Body of pancreas (tissue), 4 donors: ENCODE results near the gene SNX19. TPM values are rescaled to one million over a fixed set of nuclear protein-coding genes. Genes with fewer than 3 reads are reported as not detected.

Experiments
- ATAC-seq: fragments of 150-250 bp; one replicate; pipeline ENCODE4 v1.9.1; 2016
- DNase-seq, 4 donors: peaks; one replicate each; pipeline ENCODE4 v3.0.0-alpha.2; 2019
- H3K27ac ChIP-seq, 4 donors: fragments of 200-600 bp; sonication (generic); 1 replicate in 3 of 4; 2 replicates in 1 of 4; pipeline versions ENCODE4 v1.5.1 to v1.6.1; 2016 to 2019; ENCODE audit warnings: mild to moderate bottlenecking in 1 of 4, mixed read lengths in 1 of 4, moderate library complexity in 1 of 4
- H3K27me3 ChIP-seq, 2 donors: fragments of 200-600 bp; sonication (generic); one replicate each; pipeline ENCODE4 v1.6.0; 2016; ENCODE audit warnings: mild to moderate bottlenecking in 1 of 2
- H3K36me3 ChIP-seq, 2 donors: fragments of 200-600 bp; sonication (generic); replicated peaks in 1 of 2; 2 replicates each; pipeline ENCODE4 v1.5.1; 2016; ENCODE audit warnings: low read depth in 2 of 2; ENCODE audit not compliant: insufficient read depth in 1 of 2
- H3K4me1 ChIP-seq: fragments of 200-600 bp; sonication (generic); one replicate; pipeline ENCODE4 v1.6.0; 2016
- H3K4me3 ChIP-seq, 2 donors: fragments of 200-600 bp; sonication (generic); 1 replicate in 1 of 2; 2 replicates in 1 of 2; pipeline ENCODE4 v1.5.1; 2016 to 2019
- H3K9me3 ChIP-seq, 3 donors: fragments of 200-600 bp; sonication (generic); 1 replicate in 2 of 3; 2 replicates in 1 of 3; pipeline ENCODE4 v1.5.1; 2016
- POLR2A ChIP-seq, 3 donors: fragments of 450-650 bp; IDR thresholded peaks; one replicate each; pipeline ENCODE4 v1.6.1; 2016; ENCODE audit warnings: antibody characterized with exemption in 3 of 3, mild to moderate bottlenecking in 2 of 3
- WGBS, 2 donors: methylation state at CpG; one replicate each; pipeline ENCODE4 v1.1.5; 2017; 5-methylcytosine and 5-hydroxymethylcytosine counted together
- intact Hi-C: fragments of 100-400 bp; cut with DNase I; formaldehyde crosslinking; loops from one replicate; pipeline ENCODE4 v1.15.1; 2023
- total RNA-seq, 2 donors: library from RNA; depleted of rRNA; stranded (reverse); fragments of >200 nt; gene quantifications; one replicate each; pipeline ENCODE4 v1.1.0, GENCODE V29; 2016
- TF ChIP-seq, protein P1 (sequence below), 7 experiments: fragments of 450-650 bp in 4 of 7; fragments of 200-600 bp in 3 of 7; sonication (generic) in 3 of 7; IDR thresholded peaks; one replicate each; pipeline ENCODE4 v1.5.1; 2016 to 2019; ENCODE audit warnings: antibody characterized with exemption in 7 of 7

The SNX19 gene
- total RNA-seq, 2 donors from 2014 or later, result 58.4 to 245 TPM

DNA sequence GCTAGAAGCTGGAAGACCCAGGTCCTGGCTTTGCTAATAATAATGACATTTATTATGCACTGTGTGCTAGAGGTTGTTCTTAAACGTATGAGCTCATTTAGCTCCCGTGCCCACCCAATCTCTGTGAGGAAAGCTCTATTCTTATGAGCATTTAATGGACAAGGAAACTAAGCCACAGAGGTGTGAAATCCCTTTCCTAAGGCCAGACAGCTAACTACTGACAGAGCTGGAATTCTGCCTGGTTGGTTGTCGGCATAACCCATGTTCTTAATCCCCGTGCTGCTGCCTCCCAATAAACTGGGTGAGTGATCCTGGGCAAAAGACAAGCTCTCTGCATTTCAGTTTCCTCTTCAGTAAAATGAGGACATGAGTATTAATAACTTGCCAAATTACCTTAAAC, 49.4 kb downstream of the SNX19 start:
- Histone ChIP-seq H3K9me3 (no peaks in the 10 kb centered on the region), H3K36me3 (peaks cover 0 to 7% of the 10 kb centered on the region in 2 donors), H3K27me3 (no peaks in the 10 kb centered on the region), H3K4me1 (no peaks in the 10 kb centered on the region), H3K4me3 (no peak overlapping the region), H3K27ac (no peak overlapping the region)
- TF ChIP-seq, protein P1, sequence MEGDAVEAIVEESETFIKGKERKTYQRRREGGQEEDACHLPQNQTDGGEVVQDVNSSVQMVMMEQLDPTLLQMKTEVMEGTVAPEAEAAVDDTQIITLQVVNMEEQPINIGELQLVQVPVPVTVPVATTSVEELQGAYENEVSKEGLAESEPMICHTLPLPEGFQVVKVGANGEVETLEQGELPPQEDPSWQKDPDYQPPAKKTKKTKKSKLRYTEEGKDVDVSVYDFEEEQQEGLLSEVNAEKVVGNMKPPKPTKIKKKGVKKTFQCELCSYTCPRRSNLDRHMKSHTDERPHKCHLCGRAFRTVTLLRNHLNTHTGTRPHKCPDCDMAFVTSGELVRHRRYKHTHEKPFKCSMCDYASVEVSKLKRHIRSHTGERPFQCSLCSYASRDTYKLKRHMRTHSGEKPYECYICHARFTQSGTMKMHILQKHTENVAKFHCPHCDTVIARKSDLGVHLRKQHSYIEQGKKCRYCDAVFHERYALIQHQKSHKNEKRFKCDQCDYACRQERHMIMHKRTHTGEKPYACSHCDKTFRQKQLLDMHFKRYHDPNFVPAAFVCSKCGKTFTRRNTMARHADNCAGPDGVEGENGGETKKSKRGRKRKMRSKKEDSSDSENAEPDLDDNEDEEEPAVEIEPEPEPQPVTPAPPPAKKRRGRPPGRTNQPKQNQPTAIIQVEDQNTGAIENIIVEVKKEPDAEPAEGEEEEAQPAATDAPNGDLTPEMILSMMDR (IDR thresholded peaks at IDR 0.05), result no peak
- no peak for TF ChIP-seq POLR2A (IDR thresholded peaks at IDR 0.05)
- DNase-seq, result no peak
- WGBS, 2 donors, result 78 to 86% methylated on average over 4 of the region's 4 CpGs
- ATAC-seq, result no peak
- intact Hi-C loops, result no loop called here

GRCh38 chr11:130865774-130866114, 50.5 kb downstream of the SNX19 start:
- DNase-seq (no peak), ATAC-seq (no peak)
- Histone ChIP-seq H3K36me3 (no peaks in the 10 kb centered on the region), H3K4me3 (no peak overlapping the region), H3K27ac (no peak overlapping the region), H3K27me3 (no peaks in the 10 kb centered on the region), H3K4me1 (no peaks in the 10 kb centered on the region), H3K9me3 (no peaks in the 10 kb centered on the region)
- WGBS, 2 donors, result 78 to 80% methylated on average over 7 of the region's 7 CpGs
- intact Hi-C loops, result no loop called here
- TF ChIP-seq, protein P1 (IDR thresholded peaks at IDR 0.05), result no peak

GRCh38 chr11:130865091-130865773, 51.0 kb downstream of the SNX19 start:
- no peaks in the 10 kb centered on the region for H3K4me1 ChIP-seq
- no peaks in the 10 kb centered on the region for H3K9me3 ChIP-seq
- no peak for DNase-seq
- ATAC-seq, result no peak
- TF ChIP-seq, protein P1 (IDR thresholded peaks at IDR 0.05), result no peak
- no peak for TF ChIP-seq POLR2A (IDR thresholded peaks at IDR 0.05)
- intact Hi-C loops, result no loop called here
- H3K4me3 ChIP-seq, result no peak overlapping the region
- H3K27me3 ChIP-seq, result no peaks in the 10 kb centered on the region
- H3K27ac ChIP-seq, result no peak overlapping the region
- no peaks in the 10 kb centered on the region for H3K36me3 ChIP-seq
- WGBS, 2 donors, result 77 to 78% methylated on average over 11 of the region's 11 CpGs

DNA sequence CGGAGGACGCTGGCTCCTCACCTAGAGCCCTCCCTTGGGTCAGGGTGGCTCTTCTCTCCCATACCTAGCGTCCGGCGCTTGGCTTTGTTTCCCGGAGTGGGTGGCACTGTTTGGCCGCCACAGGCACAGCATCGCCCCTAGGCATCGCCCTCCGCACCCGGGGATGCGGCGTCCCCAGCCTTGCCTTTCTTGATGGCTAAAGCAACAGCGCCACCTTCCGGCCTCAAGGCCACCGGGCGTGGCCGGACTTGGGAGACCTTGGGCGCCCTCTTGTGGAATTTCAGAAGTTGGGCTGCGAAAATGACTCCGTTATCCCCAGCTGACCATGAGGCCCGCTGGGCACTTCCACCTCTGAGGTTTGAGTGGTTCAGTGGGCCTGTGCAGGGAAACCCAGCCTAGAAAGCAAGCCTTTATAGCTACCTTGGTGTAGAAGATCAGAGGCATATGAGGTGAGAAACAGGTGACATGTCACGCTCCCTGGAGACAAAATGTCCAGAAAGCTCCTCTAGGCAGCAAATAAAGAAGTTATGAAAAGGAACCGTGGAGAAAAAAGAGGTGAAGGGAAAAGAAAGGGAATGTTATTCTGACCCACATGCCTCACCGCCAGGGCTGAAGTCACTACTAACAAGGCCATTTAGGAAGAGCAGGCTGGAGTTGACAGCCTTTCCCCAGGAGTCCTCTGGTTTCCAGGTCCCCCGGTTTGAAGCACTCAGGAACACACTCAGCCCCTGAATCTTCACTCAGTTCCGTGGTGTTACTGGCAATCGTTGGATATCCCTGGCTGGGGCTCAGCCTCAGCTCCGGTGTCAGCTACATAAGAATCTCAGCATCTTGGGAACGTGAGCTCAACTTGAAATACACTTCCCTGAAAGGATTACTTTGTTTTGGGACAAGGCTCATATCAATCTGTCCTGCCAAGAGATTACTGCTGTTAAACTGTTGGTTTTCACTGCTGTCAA, 54.1 kb downstream of the SNX19 start:
- Histone ChIP-seq H3K4me1 (peaks cover 6% of the 10 kb centered on the region), H3K27me3 (no peaks in the 10 kb centered on the region), H3K36me3 (no peaks in the 10 kb centered on the region), H3K9me3 (no peaks in the 10 kb centered on the region), H3K4me3 (no peak overlapping the region), H3K27ac (no peak overlapping the region)
- intact Hi-C loops, result loop anchor here (5.0 kb wide), 1 partner anchor 435 kb away; the partner anchor contains the start of gene ADAMTS8
- no peak for TF ChIP-seq POLR2A (IDR thresholded peaks at IDR 0.05)
- TF ChIP-seq, protein P1 (IDR thresholded peaks at IDR 0.05), result peak; percentile 100
- 19 to 24% methylated on average over 27 to 30 of the region's 30 CpGs for WGBS, 2 donors
- peak; percentile 86 for ATAC-seq
- peak; percentile 91 to 95 (median 92) for DNase-seq
